ENCODE data around the gene PRDM4.

The PRDM4 gene

GRCh38 chr12:107794451-107794850, 33.5 kb upstream of the PRDM4 start:
- H3K9me2 ChIP-seq (replicated peaks; ENCODE audit: insufficient read depth, low read length) = no peaks in the 10 kb centered on the region
- no peaks in the 10 kb centered on the region for H3K79me2 ChIP-seq (ENCODE audit: low read length)
- H3K4me2 ChIP-seq (ENCODE audit: low read depth, low read length) = no peak overlapping the region
- TF ChIP-seq EZH2phosphoT487 (IDR thresholded peaks at IDR 0.05; ENCODE audit: low read length) (no peak), CTCF (IDR thresholded peaks at IDR 0.05; ENCODE audit: low read length) (no peak), EZH2 (optimal IDR thresholded peaks at IDR 0.05; ENCODE audit: low read depth, low read length) (no peak)
- H3K4me1 ChIP-seq (ENCODE audit: low read length) = peaks cover 9% of the 10 kb centered on the region; the same call in 1 of the 2 replicates
- no peak overlapping the region for H3K4me3 ChIP-seq (ENCODE audit: low read length)
- H3K36me3 ChIP-seq (replicated peaks; ENCODE audit: insufficient read depth, low read length) = no peaks in the 10 kb centered on the region
- H4K20me1 ChIP-seq (ENCODE audit: insufficient read depth, low read length) = no peaks in the 10 kb centered on the region
- H3K27ac ChIP-seq (ENCODE audit: low read length) = no peak overlapping the region
- H3K9me3 ChIP-seq (replicated peaks; ENCODE audit: insufficient read depth, low read length) = no peaks in the 10 kb centered on the region
- H2AFZ ChIP-seq (ENCODE audit: low read length) = no peak overlapping the region
- H3K9ac ChIP-seq (ENCODE audit: low read length) = no peak overlapping the region
- H3K27me3 ChIP-seq (replicated peaks; ENCODE audit: insufficient read depth, low read length) = no peaks in the 10 kb centered on the region
- no peak for DNase-seq
- H3F3A ChIP-seq (ENCODE audit: insufficient read depth, low read length) = peaks cover 3% of the 10 kb centered on the region; the same call in 1 of the 2 replicates

- Histone ChIP-seq H3K4me2 (ENCODE audit: low read depth, low read length) (no peak overlapping the region), H3F3A (ENCODE audit: insufficient read depth, low read length) (no peaks in the 10 kb centered on the region), H3K79me2 (ENCODE audit: low read length) (no peaks in the 10 kb centered on the region), H3K36me3 (replicated peaks; ENCODE audit: insufficient read depth, low read length) (no peaks in the 10 kb centered on the region), H3K9me3 (replicated peaks; ENCODE audit: insufficient read depth, low read length) (no peaks in the 10 kb centered on the region), H4K20me1 (ENCODE audit: insufficient read depth, low read length) (no peaks in the 10 kb centered on the region), H2AFZ (ENCODE audit: low read length) (no peak overlapping the region), H3K27ac (ENCODE audit: low read length) (no peak overlapping the region), H3K9me2 (replicated peaks; ENCODE audit: insufficient read depth, low read length) (no peaks in the 10 kb centered on the region), H3K27me3 (replicated peaks; ENCODE audit: insufficient read depth, low read length) (no peaks in the 10 kb centered on the region), H3K4me1 (ENCODE audit: low read length) (no peaks in the 10 kb centered on the region), H3K4me3 (ENCODE audit: low read length) (no peak overlapping the region), H3K9ac (ENCODE audit: low read length) (no peak overlapping the region)
- TF ChIP-seq EZH2 (optimal IDR thresholded peaks at IDR 0.05; ENCODE audit: low read depth, low read length) = no peak
- no peak for TF ChIP-seq CTCF (IDR thresholded peaks at IDR 0.05; ENCODE audit: low read length)
- TF ChIP-seq EZH2phosphoT487 (IDR thresholded peaks at IDR 0.05; ENCODE audit: low read length) = no peak
- no peak for DNase-seq
Observed at GRCh38 chr12:107791465-107792089, 30.6 kb upstream of the PRDM4 start.

- H4K20me1 ChIP-seq (ENCODE audit: insufficient read depth, low read length) = no peaks in the 10 kb centered on the region
- no peak for TF ChIP-seq CTCF (IDR thresholded peaks at IDR 0.05; ENCODE audit: low read length)
- no peak for TF ChIP-seq EZH2phosphoT487 (IDR thresholded peaks at IDR 0.05; ENCODE audit: low read length)
- no peak for TF ChIP-seq EZH2 (optimal IDR thresholded peaks at IDR 0.05; ENCODE audit: low read depth, low read length)
- H2AFZ ChIP-seq (ENCODE audit: low read length) = no peak overlapping the region
- peaks cover 1% of the 10 kb centered on the region; the same call in 1 of the 2 replicates for H3F3A ChIP-seq (ENCODE audit: insufficient read depth, low read length)
- no peak overlapping the region for H3K4me3 ChIP-seq (ENCODE audit: low read length)
- H3K9me3 ChIP-seq (replicated peaks; ENCODE audit: insufficient read depth, low read length) = no peaks in the 10 kb centered on the region
- no peaks in the 10 kb centered on the region for H3K36me3 ChIP-seq (replicated peaks; ENCODE audit: insufficient read depth, low read length)
- H3K9me2 ChIP-seq (replicated peaks; ENCODE audit: insufficient read depth, low read length) = no peaks in the 10 kb centered on the region
- no peak overlapping the region for H3K9ac ChIP-seq (ENCODE audit: low read length)
- H3K79me2 ChIP-seq (ENCODE audit: low read length) = no peaks in the 10 kb centered on the region
- no peaks in the 10 kb centered on the region for H3K27me3 ChIP-seq (replicated peaks; ENCODE audit: insufficient read depth, low read length)
- DNase-seq = no peak
- H3K4me1 ChIP-seq (ENCODE audit: low read length) = peaks cover 10% of the 10 kb centered on the region
- no peak overlapping the region for H3K4me2 ChIP-seq (ENCODE audit: low read depth, low read length)
- H3K27ac ChIP-seq (ENCODE audit: low read length) = no peak overlapping the region
Observed at GRCh38 chr12:107788690-107789458, 27.9 kb upstream of the PRDM4 start.
